Calu3 (cell line): Measurements from ENCODE around the gene SLC17A1. TPM values are rescaled to one million over a fixed set of nuclear protein-coding genes. Genes with fewer than 3 reads are reported as not detected.

Source experiments
- BruUV-seq: library from RNA; stranded (reverse); fragments of 400-500 nt; replicated peaks from 2 replicates; lab custom pipeline; 2021; lab: Mats Ljungman, UMichigan
- CTCF ChIA-PET: fragments of 300-600 bp; sonication (Branson Sonifier 250); formaldehyde crosslinking; loops from one replicate; lab custom pipeline; 2022; ENCODE audit warnings: antibody characterized with exemption; lab: Charles Lee
- DNase-seq: peaks from one replicate; pipeline ENCODE4 v3.0.0; 2022
- H3K27ac Mint-ChIP-seq: one replicate; pipeline ENCODE4 v1.8.0; 2022; ENCODE audit warnings: mixed read lengths; ENCODE audit not compliant: unreplicated experiment
- H3K27me3 Mint-ChIP-seq: one replicate; pipeline ENCODE4 v1.8.0; 2022; ENCODE audit warnings: mixed read lengths; ENCODE audit not compliant: unreplicated experiment
- H3K36me3 Mint-ChIP-seq: one replicate; pipeline ENCODE4 v1.8.0; 2022; ENCODE audit warnings: mild to moderate bottlenecking, moderate library complexity, mixed read lengths; ENCODE audit not compliant: insufficient read depth, unreplicated experiment
- H3K4me1 Mint-ChIP-seq: one replicate; pipeline ENCODE4 v1.8.0; 2022; ENCODE audit warnings: mild to moderate bottlenecking, low read depth, mixed read lengths; ENCODE audit not compliant: unreplicated experiment
- H3K4me3 Mint-ChIP-seq: one replicate; pipeline ENCODE4 v1.8.0; 2022; ENCODE audit warnings: mild to moderate bottlenecking, low read depth, moderate library complexity, mixed read lengths; ENCODE audit not compliant: unreplicated experiment
- H3K9me3 Mint-ChIP-seq: one replicate; pipeline ENCODE4 v1.8.0; 2022; ENCODE audit warnings: low read depth, mixed read lengths; ENCODE audit not compliant: unreplicated experiment
- CTCF ChIP-seq: fragments of 200-600 bp; IDR thresholded peaks from one replicate; pipeline ENCODE4 v1.8.0; 2022; ENCODE audit warnings: antibody characterized with exemption; ENCODE audit not compliant: unreplicated experiment
- intact Hi-C: fragments of 100-400 bp; cut with micrococcal nuclease; formaldehyde crosslinking; loops from one replicate; pipeline ENCODE4 v1.10.0; 2022; ENCODE audit not compliant: unreplicated experiment
- total RNA-seq: library from RNA; stranded (reverse); gene quantifications from 2 replicates; pipeline ENCODE4 v1.2.3, GENCODE V29; 2022

Gene SLC17A1
- total RNA-seq, 1 experiment from 2014 or later = not detected

- no TSS peak for BruUV-seq
- CTCF ChIA-PET = no interaction called here
- TF ChIP-seq CTCF = no peak
- H3K27ac Mint-ChIP-seq = no peak overlapping the region
- H3K4me1 Mint-ChIP-seq = peaks cover 31% of the 10 kb centered on the region
- no peak overlapping the region for H3K4me3 Mint-ChIP-seq
- no peaks in the 10 kb centered on the region for H3K9me3 Mint-ChIP-seq
- no peaks in the 10 kb centered on the region for H3K27me3 Mint-ChIP-seq
- intact Hi-C loops = no loop called here
- H3K36me3 Mint-ChIP-seq = no peaks in the 10 kb centered on the region
- DNase-seq = no peak
Observed at GRCh38 chr6:25872814-25873213, 41.0 kb upstream of the SLC17A1 start.

- no peak for TF ChIP-seq CTCF
- CTCF ChIA-PET = interaction anchor here (0.6 kb wide), 1 partner anchor 1389 kb away, joined by 4 read pairs; no protein-coding TSS in a partner anchor
Observed at GRCh38 chr6:25869840-25870239, 38.0 kb upstream of the SLC17A1 start.

GRCh38 chr6:25868436-25869183 is 36.8 kb upstream of the SLC17A1 start:
- no peaks in the 10 kb centered on the region for H3K27me3 Mint-ChIP-seq
- DNase-seq = no peak
- H3K4me1 Mint-ChIP-seq = peaks cover 37% of the 10 kb centered on the region
- CTCF ChIA-PET = interaction anchor here (1.0 kb wide), 1 partner anchor 23 kb away, joined by 3 read pairs; no protein-coding TSS in a partner anchor
- no TSS peak for BruUV-seq
- intact Hi-C loops = no loop called here
- no peak overlapping the region for H3K27ac Mint-ChIP-seq
- no peaks in the 10 kb centered on the region for H3K36me3 Mint-ChIP-seq
- TF ChIP-seq CTCF = no peak
- no peak overlapping the region for H3K4me3 Mint-ChIP-seq
- H3K9me3 Mint-ChIP-seq = peaks cover 10% of the 10 kb centered on the region

More at GRCh38 chr6:25869840-25870239, 38.0 kb upstream of the SLC17A1 start:
- Mint-ChIP-seq H3K36me3 (no peaks in the 10 kb centered on the region), H3K4me3 (no peak overlapping the region), H3K9me3 (no peaks in the 10 kb centered on the region), H3K27me3 (no peaks in the 10 kb centered on the region), H3K27ac (no peak overlapping the region), H3K4me1 (peaks cover 42% of the 10 kb centered on the region)
- DNase-seq = no peak
- intact Hi-C loops = no loop called here
- no TSS peak for BruUV-seq

GRCh38 chr6:25866011-25866410 is 34.2 kb upstream of the SLC17A1 start:
- Mint-ChIP-seq H3K9me3 (peaks cover 10% of the 10 kb centered on the region), H3K4me3 (no peak overlapping the region), H3K36me3 (no peaks in the 10 kb centered on the region), H3K4me1 (peaks cover 25% of the 10 kb centered on the region), H3K27ac (no peak overlapping the region), H3K27me3 (no peaks in the 10 kb centered on the region)
- CTCF ChIA-PET = no interaction called here
- no peak for TF ChIP-seq CTCF
- intact Hi-C loops = no loop called here
- DNase-seq = peak; percentile 39
- BruUV-seq = no TSS peak
